Karpas-422 (cell line): Measurements from ENCODE around the gene MMP17. TPM values are rescaled to one million over a fixed set of nuclear protein-coding genes. Genes with fewer than 3 reads are reported as not detected.
"Not testable (repeated sequence)": the region's sequence is repeated elsewhere in the genome, so short reads cannot be mapped to it uniquely, and the experiment has no call there.

Experiments used
- DNase-seq: peaks from one replicate; pipeline ENCODE4 v3.0.0-alpha.2; 2015
- H2AFZ ChIP-seq: fragments of 200-600 bp; sonication (generic); 2 replicates; pipeline ENCODE4 v1.6.1; 2014; ENCODE audit warnings: antibody characterized with exemption, low read length, mixed read lengths
- H3K27ac ChIP-seq: fragments of 200-600 bp; sonication (generic); 2 replicates; pipeline ENCODE4 v1.5.1; 2014; ENCODE audit warnings: mild to moderate bottlenecking, low read length, moderate library complexity
- H3K27me3 ChIP-seq: fragments of 200-600 bp; sonication (generic); 2 replicates; pipeline ENCODE4 v1.6.1; 2014; ENCODE audit warnings: low read length, mixed read lengths
- H3K36me3 ChIP-seq: fragments of 200-600 bp; sonication (generic); 2 replicates; pipeline ENCODE4 v1.6.1; 2014; ENCODE audit warnings: low read length, mixed read lengths; ENCODE audit not compliant: insufficient read depth
- H3K4me1 ChIP-seq: fragments of 200-600 bp; sonication (generic); 2 replicates; pipeline ENCODE4 v1.6.1; 2014; ENCODE audit warnings: mild to moderate bottlenecking, low read length, mixed read lengths
- H3K4me2 ChIP-seq: fragments of 200-600 bp; sonication (generic); 2 replicates; pipeline ENCODE4 v1.6.1; 2014; ENCODE audit warnings: low read length, low read depth, mild to moderate bottlenecking; ENCODE audit not compliant: poor library complexity, severe bottlenecking
- H3K4me3 ChIP-seq: fragments of 200-600 bp; sonication (generic); 2 replicates; pipeline ENCODE4 v1.5.1; 2014; ENCODE audit warnings: mild to moderate bottlenecking, antibody characterized with exemption, low read length, mixed read lengths
- H3K79me2 ChIP-seq: fragments of 200-600 bp; sonication (generic); 2 replicates; pipeline ENCODE4 v1.6.1; 2014; ENCODE audit warnings: mild to moderate bottlenecking, low read length, mixed read lengths
- H3K9ac ChIP-seq: fragments of 200-600 bp; sonication (generic); 2 replicates; pipeline ENCODE4 v1.6.0; 2014; ENCODE audit warnings: low read length
- H3K9me2 ChIP-seq: fragments of 200-600 bp; sonication (generic), shearing (Covaris generic); replicated peaks from 2 replicates; pipeline ENCODE4 v1.6.0; 2014; ENCODE audit warnings: mild to moderate bottlenecking, low read length, moderate library complexity; ENCODE audit not compliant: insufficient read depth
- H3K9me3 ChIP-seq: fragments of 300-700, 200-600 bp; sonication (generic); 2 replicates; pipeline ENCODE4 v1.6.1; 2014; ENCODE audit warnings: low read length, mixed read lengths
- H4K20me1 ChIP-seq: fragments of 200-600 bp; sonication (generic); 2 replicates; pipeline ENCODE4 v1.6.1; 2014; ENCODE audit warnings: mild to moderate bottlenecking, antibody characterized with exemption, low read length, low read depth; ENCODE audit not compliant: insufficient read depth
- total RNA-seq: library from RNA; depleted of rRNA; stranded (reverse); fragments of >200 nt; shearing (Covaris generic); gene quantifications from 2 replicates; pipeline ENCODE4 v1.2.3, GENCODE V29; 2014; ENCODE audit warnings: low replicate concordance

Gene MMP17
- total RNA-seq, 1 experiment from 2014 or later: not detected

GRCh38 chr12:131865180-131865875 lies 37.1 kb downstream of the MMP17 start:
- no peaks in the 10 kb centered on the region for H3K79me2 ChIP-seq
- H3K4me2 ChIP-seq: no peak overlapping the region
- no peak overlapping the region for H3K27ac ChIP-seq
- no peaks in the 10 kb centered on the region for H3K9me2 ChIP-seq
- no peak overlapping the region for H3K4me3 ChIP-seq
- no peaks in the 10 kb centered on the region for H3K36me3 ChIP-seq
- no peaks in the 10 kb centered on the region for H4K20me1 ChIP-seq
- H2AFZ ChIP-seq: no peak overlapping the region
- H3K27me3 ChIP-seq: no peaks in the 10 kb centered on the region
- no peak for DNase-seq
- peaks cover 7% of the 10 kb centered on the region; the same call in 1 of the 2 replicates for H3K4me1 ChIP-seq
- no peaks in the 10 kb centered on the region for H3K9me3 ChIP-seq
- no peak overlapping the region for H3K9ac ChIP-seq

- no peaks in the 10 kb centered on the region for H3K9me2 ChIP-seq
- H3K27ac ChIP-seq: no peak overlapping the region
- H3K9ac ChIP-seq: no peak overlapping the region
- H3K4me2 ChIP-seq: no peak overlapping the region
- no peaks in the 10 kb centered on the region for H3K79me2 ChIP-seq
- no peaks in the 10 kb centered on the region for H3K4me1 ChIP-seq
- H3K4me3 ChIP-seq: no peak overlapping the region
- no peaks in the 10 kb centered on the region for H3K36me3 ChIP-seq
- H4K20me1 ChIP-seq: no peaks in the 10 kb centered on the region
- H2AFZ ChIP-seq: no peak overlapping the region
- H3K9me3 ChIP-seq: no peaks in the 10 kb centered on the region
- DNase-seq: no peak
- no peaks in the 10 kb centered on the region for H3K27me3 ChIP-seq
Observed at GRCh38 chr12:131867471-131867870, 39.3 kb downstream of the MMP17 start.

- Histone ChIP-seq H3K4me1 (no peaks in the 10 kb centered on the region), H3K4me2 (no peak overlapping the region), H4K20me1 (no peaks in the 10 kb centered on the region), H3K27ac (no peak overlapping the region), H3K9ac (no peak overlapping the region), H3K9me2 (no peaks in the 10 kb centered on the region), H3K36me3 (no peaks in the 10 kb centered on the region), H3K27me3 (no peaks in the 10 kb centered on the region), H3K79me2 (no peaks in the 10 kb centered on the region), H2AFZ (no peak overlapping the region), H3K9me3 (no peaks in the 10 kb centered on the region), H3K4me3 (no peak overlapping the region)
- DNase-seq: no peak
Observed at GRCh38 chr12:131867891-131868675, 39.9 kb downstream of the MMP17 start.

GRCh38 chr12:131869871-131870418 lies 41.8 kb downstream of the MMP17 start:
- Histone ChIP-seq H2AFZ (no peak overlapping the region), H3K4me2 (no peak overlapping the region), H3K79me2 (no peaks in the 10 kb centered on the region), H3K4me3 (no peak overlapping the region), H3K9me2 (no peaks in the 10 kb centered on the region), H3K27ac (no peak overlapping the region), H3K9me3 (no peaks in the 10 kb centered on the region), H3K27me3 (no peaks in the 10 kb centered on the region), H3K36me3 (no peaks in the 10 kb centered on the region), H3K9ac (no peak overlapping the region), H3K4me1 (no peaks in the 10 kb centered on the region), H4K20me1 (no peaks in the 10 kb centered on the region)
- no peak for DNase-seq

- no peak overlapping the region for H3K27ac ChIP-seq
- DNase-seq: no peak
- no peak overlapping the region for H3K4me3 ChIP-seq
- no peaks in the 10 kb centered on the region for H4K20me1 ChIP-seq
- H3K9me2 ChIP-seq: no peaks in the 10 kb centered on the region
- H3K4me2 ChIP-seq: no peak overlapping the region
- no peaks in the 10 kb centered on the region for H3K79me2 ChIP-seq
- H2AFZ ChIP-seq: no peak overlapping the region
- H3K9ac ChIP-seq: no peak overlapping the region
- no peaks in the 10 kb centered on the region for H3K36me3 ChIP-seq
- no peaks in the 10 kb centered on the region for H3K4me1 ChIP-seq
- no peaks in the 10 kb centered on the region for H3K9me3 ChIP-seq
- H3K27me3 ChIP-seq: no peaks in the 10 kb centered on the region
Observed at GRCh38 chr12:131871677-131872076, 43.5 kb downstream of the MMP17 start.

GRCh38 chr12:131872154-131873051 lies 44.2 kb downstream of the MMP17 start:
- no peaks in the 10 kb centered on the region for H3K36me3 ChIP-seq
- H3K4me1 ChIP-seq: no peaks in the 10 kb centered on the region
- H3K9me3 ChIP-seq: no peaks in the 10 kb centered on the region
- no peaks in the 10 kb centered on the region for H3K27me3 ChIP-seq
- no peak overlapping the region for H3K4me2 ChIP-seq
- H4K20me1 ChIP-seq: no peaks in the 10 kb centered on the region
- H3K27ac ChIP-seq: no peak overlapping the region
- H3K79me2 ChIP-seq: no peaks in the 10 kb centered on the region
- H3K4me3 ChIP-seq: no peak overlapping the region
- no peak for DNase-seq
- no peaks in the 10 kb centered on the region for H3K9me2 ChIP-seq
- H2AFZ ChIP-seq: no peak overlapping the region
- no peak overlapping the region for H3K9ac ChIP-seq

GRCh38 chr12:131873293-131873692 lies 45.1 kb downstream of the MMP17 start:
- Histone ChIP-seq H3K4me3 (no peak overlapping the region), H3K9me2 (no peaks in the 10 kb centered on the region), H3K27me3 (no peaks in the 10 kb centered on the region), H3K27ac (no peak overlapping the region), H3K4me2 (no peak overlapping the region), H3K36me3 (no peaks in the 10 kb centered on the region), H4K20me1 (no peaks in the 10 kb centered on the region), H2AFZ (no peak overlapping the region), H3K79me2 (no peaks in the 10 kb centered on the region), H3K4me1 (no peaks in the 10 kb centered on the region), H3K9me3 (no peaks in the 10 kb centered on the region), H3K9ac (no peak overlapping the region)
- DNase-seq: no peak

- H3K9me2 ChIP-seq, H3K36me3 ChIP-seq, H3K9ac ChIP-seq, H3K4me1 ChIP-seq, H3K27ac ChIP-seq, H3K4me2 ChIP-seq, H3K4me3 ChIP-seq, H4K20me1 ChIP-seq, DNase-seq, H3K9me3 ChIP-seq, H2AFZ ChIP-seq, H3K27me3 ChIP-seq, H3K79me2 ChIP-seq: not testable (repeated sequence)
Observed at GRCh38 chr12:131874972-131875371, 46.8 kb downstream of the MMP17 start.
